CD4-positive, alpha-beta T cell treated with Interleukin-4 for 1 hour (primary cell): ENCODE data around the gene UCK1.

Source experiments
- DNase-seq, 2 donors: peaks; one replicate each; pipeline ENCODE4 v3.0.0-alpha.2; 2020 to 2022

The UCK1 gene

DNA sequence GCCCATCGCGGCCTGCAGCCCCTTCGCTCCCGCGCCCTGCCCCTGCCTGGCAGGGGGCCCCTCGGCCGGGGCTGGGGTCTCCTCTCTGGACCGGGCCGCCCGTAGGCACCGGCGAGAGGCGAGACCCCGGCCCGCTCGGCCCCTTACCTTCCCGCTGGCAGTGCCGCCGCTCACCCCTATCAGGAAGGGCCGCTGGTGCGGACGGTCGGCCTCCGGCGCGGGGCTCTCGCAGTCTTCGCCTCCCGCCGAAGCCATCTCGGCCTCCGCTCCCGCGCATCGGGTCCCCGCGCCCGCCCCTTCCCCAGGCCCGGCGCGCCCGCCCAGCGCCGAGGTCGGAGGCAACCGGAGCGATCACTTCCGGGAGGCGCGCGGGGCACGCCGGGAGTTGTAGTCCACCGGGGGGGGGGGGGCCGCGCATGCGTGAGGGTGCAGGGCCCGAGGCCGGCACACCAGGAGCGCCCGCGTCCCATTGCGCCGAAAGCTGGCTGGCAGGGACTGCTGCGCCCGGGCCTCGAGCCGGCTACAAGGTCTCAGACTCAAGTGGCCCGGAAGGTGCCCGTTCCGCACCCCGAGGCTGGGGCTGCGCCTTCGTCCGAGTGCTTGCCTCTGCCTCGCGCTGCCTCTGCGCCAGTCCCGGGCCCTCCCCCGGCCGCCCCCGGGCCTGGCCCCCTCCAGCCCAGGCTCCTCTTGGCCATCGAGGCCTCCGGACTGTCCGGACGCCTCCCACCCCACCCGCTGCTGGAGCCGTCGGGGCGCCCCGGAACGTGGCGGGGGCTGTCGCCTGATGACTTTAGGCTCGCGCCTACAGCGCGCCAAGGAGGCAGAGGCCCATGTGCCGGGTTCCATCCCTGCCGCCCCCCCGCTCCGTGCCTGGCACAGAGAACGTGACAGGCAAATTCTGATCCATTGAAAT lies at the start of gene UCK1:
Gene UCK1 (minus strand): TSS at position 344 of the 913 bp plus-strand sequence. CDS start 89 bp downstream, at position 255.
- DNase-seq: peak; percentile 73 to 77

GRCh38 chr9:131580358-131580757 lies 49.3 kb upstream of the UCK1 start:
- no peak for DNase-seq

- no peak for DNase-seq
These were observed 48.7 kb upstream of the UCK1 start for GRCh38 chr9:131579789-131580211.

DNA sequence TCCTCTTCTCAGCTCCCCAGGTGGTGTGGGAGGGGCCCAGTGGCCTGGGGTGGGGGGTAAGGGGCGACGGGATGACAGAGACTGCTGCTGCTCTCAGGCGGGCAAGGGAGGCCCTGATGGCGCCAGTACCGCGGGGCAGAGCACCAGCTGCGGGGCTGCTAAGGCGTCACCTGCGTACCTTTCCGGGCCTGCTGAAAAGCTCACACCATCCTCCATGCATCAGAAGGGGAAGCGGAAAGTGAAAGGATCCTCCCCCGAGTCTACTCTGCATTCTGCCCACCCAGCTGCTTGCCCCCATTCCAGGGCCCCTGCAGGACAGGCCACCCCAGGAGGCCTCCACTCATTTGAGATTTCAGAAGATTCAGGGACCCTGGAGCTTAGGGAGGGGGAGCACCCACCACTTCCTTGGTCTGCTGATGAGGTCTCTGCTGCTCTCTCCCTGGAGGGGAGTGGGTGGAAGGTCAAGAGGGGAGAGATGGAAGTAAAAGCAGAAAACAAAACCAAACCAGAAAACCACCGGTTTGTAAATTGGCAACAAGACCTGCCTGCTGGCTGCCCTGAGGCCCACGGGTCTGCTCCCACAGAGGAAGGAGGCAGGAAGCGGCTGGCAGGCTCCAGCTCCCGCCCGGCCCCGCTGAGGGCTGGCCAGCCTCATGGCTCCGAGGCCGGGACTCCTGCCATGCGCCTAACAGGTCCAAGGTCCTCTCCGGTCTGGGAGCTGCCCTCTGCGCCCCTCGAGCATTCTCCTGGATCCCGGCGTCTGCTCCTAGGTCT lies 47.9 kb upstream of the UCK1 start:
- peak; percentile 58 to 63 for DNase-seq

GRCh38 chr9:131578021-131578420 lies 47.0 kb upstream of the UCK1 start:
- DNase-seq: no peak

- no peak for DNase-seq
These were observed 46.2 kb upstream of the UCK1 start for GRCh38 chr9:131577005-131578000.

- no peak for DNase-seq
These were observed 45.1 kb upstream of the UCK1 start for GRCh38 chr9:131575946-131576853.

DNA sequence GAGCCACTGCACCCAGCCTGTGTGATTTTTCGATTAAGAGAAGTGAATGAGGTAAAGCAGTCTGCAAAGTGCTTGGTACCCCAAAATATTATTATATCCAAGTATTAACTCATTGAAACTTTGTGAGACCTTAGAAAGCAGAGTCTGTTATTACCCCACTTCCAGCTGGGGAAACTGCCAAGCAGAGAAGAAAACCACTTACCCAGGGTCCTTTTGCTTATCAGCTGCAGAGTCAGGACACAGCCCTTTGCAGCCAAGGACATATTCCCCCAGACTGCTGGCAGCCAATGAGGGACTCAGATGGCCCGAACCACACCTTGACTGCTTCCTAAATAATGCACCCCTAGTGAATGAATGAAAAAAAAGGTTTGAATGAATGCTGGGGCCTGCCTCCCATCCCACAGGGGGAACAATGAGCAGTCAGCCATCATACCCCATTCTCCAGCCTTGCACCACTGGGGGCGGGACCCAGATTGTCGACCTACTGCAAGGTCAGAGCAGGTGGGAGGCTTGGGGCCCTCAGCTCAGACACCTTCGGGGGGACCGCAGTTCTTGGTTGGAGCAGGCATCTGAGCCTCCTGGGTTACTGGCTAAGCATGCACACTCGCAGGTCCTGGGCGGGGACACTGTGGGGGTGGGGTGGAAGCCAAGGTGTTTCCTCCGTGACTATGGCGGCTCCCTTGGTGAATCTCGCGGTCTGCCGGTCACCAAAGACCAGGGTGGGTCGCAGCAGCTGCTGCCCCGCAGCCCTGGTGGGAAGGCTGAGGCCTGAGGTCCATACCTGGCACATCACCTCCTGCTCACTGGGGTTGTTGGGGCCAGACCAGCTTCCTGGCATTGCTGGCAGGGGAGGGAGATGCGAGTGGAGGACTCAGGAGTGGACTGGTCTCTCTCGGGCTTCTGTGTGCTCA lies 43.9 kb upstream of the UCK1 start:
- DNase-seq: no peak

- no peak for DNase-seq
These were observed 36.8 kb upstream of the UCK1 start for GRCh38 chr9:131567910-131568309.

GRCh38 chr9:131566158-131566557 lies 35.1 kb upstream of the UCK1 start:
- no peak for DNase-seq

DNA sequence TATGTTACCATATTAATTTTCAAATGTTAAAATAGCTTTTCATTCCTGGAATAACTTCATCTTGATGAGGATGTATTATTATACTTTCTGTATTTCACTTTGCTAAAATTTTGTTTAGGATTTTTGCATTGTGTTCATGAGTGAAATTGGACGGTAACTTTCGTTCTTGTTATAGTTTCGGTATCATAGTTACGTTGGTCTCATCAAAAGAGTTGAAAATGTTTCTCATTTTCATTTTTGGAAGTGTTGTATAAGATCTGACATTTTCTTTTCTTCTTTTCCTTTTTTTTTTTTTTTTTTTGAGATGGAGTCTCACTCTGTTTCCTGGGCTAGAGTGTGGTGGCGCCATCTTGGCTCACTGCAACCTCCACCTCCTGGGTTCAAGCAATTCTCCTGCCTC lies 34.3 kb upstream of the UCK1 start:
- DNase-seq: no peak

GRCh38 chr9:131562032-131562959 lies 31.2 kb upstream of the UCK1 start:
- no peak for DNase-seq

DNA sequence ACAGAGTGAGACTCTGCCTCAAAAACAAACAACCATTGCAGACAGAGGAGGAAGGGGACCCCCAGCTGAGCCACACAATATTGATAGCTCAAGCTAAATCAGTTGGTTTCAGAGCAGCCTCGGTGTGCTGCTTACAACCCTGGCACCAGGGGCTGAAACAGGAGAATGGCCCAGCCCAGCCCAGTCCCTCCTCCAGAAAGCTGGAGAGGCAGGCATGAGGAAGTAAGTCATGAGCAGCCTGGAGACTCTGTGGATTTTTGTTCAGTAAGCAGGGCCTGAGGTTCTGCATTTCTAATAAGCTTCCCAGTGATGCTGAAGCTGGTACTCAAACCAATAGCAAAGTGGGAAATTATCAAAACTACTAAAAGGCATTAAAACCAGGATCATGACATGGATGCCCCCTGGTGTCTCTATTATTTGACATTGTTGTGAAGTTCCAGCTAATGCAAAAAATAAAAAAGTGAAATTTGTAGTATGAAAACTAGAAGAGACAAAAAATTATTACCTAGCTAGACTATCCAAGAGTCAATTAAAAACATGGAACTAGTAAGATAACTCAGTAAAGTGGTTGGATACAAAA lies 28.4 kb upstream of the UCK1 start:
- peak in 1 of 2 donors; percentile 24 for DNase-seq

GRCh38 chr9:131557855-131558548 lies 26.9 kb upstream of the UCK1 start:
- DNase-seq: no peak

DNA sequence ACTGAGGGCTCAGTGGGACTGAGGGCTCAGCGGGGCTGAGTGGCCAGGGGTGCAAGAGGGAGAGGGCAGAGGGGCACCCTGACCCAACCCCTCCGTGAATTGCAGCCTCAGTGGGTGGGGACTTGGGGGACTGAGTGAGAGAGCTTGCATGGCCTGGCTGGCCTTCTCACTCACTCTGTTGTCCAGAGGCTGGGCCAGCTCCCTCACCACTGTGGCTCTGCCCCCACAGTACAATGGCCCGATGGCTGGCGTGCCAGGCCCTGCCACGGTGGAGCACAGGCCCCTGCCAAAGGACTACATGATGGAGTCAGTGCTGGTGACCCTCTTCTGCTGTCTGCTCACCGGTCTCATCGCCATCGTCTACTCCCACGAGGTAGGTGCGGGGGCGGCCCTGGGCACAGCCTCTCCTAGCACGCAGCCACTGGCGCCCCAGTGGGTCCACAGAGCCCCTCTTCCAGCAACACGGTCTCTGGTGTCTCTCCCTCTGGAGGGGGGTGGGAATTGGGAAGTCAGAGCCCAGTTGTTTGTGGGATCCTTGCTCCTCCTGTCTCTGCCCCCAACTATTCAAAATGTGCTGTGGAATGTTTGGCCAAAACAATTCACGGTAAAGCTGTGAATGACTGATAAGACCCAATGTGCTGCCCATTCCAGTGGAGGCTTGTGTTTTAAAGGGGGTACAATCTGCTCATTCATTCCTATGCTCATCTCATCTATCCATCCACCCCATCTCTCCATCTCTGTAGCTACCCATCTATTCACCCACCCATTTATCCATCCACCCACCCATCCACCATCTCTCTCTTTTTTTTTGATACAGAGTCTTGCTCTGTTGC lies 25.0 kb upstream of the UCK1 start:
- no peak for DNase-seq

GRCh38 chr9:131554843-131555351 lies 23.8 kb upstream of the UCK1 start:
- DNase-seq: no peak
